ENCODE measurements around the gene POFUT2. TPM values are rescaled to one million over a fixed set of nuclear protein-coding genes. Genes with fewer than 3 reads are reported as not detected.

The POFUT2 gene
- total and polyA plus RNA-seq, 2 donors from 2014 or later: 18.3 to 30.2 TPM

DNA sequence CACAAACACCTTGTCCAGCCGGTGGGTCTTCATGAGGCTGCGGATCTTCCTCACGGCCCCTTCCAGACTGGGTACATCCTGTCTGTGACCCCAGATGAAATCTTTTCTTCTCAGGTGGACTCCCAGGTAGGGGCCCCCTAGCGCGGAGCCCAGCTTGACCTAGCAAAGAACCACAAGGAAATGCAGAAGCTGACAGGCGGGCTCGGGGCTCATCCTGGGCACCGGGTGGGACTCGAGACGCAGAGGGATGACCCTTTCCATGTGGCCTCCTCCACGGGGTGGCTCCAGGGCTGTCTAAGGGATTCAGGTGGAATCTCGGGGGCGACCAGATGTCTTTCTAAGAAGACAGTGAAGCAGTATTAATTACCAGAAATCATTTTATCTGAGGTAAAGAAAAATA, 17.8 kb downstream of the POFUT2 start:
- DNase-seq: peak in 2 of 5 donors; percentile 18 to 43

DNA sequence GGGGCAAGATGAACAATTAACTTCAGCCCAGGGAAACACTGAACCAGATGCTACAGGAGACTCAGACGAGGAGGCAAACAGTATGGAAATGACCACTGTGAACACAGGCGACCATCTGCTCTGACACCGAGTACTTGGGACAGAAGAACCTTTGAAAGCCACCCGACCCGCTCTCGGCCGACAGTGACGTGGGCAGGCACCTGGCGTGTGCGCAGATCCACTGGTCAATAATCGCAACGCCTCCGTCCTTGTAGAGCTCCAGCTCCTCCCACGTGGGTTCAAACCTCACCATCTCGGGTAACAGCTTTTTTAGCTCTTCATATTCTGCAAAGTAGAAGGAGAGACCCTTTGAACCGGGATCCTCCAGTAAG, 20.3 kb downstream of the POFUT2 start:
- H3K27me3 ChIP-seq (ENCODE audit: control insufficient read depth, insufficient read depth, low read length): no peaks in the 10 kb centered on the region
- H3K27ac ChIP-seq (ENCODE audit: low read depth in 2 of 2, low read length in 2 of 2): no peak overlapping the region
- DNase-seq: peak in 3 of 5 donors; percentile 5 to 33 (median 9)
- no peak overlapping the region for H3K4me3 ChIP-seq (ENCODE audit: low read length in 3 of 3)
- H3K36me3 ChIP-seq (ENCODE audit: control insufficient read depth in 2 of 3, insufficient read depth in 3 of 3, low read length in 3 of 3): peaks cover 11 to 54% (median 23%) of the 10 kb centered on the region in 3 donors
- H3K9me3 ChIP-seq (ENCODE audit: control insufficient read depth in 2 of 3, insufficient read depth in 1 of 3, low read length in 3 of 3): no peaks in the 10 kb centered on the region
- intact Hi-C loops (cut with DNase I): no loop called here
- no peak overlapping the region for H3K9ac ChIP-seq (ENCODE audit: low read length in 3 of 3)
- FAIRE-seq: no peak
- peaks cover 0 to 1% (median 0%) of the 10 kb centered on the region in 3 donors for H3K4me1 ChIP-seq (ENCODE audit: control insufficient read depth in 2 of 3, insufficient read depth in 2 of 3, low read depth in 1 of 3, low read length in 3 of 3)
- TF ChIP-seq, protein P1, sequence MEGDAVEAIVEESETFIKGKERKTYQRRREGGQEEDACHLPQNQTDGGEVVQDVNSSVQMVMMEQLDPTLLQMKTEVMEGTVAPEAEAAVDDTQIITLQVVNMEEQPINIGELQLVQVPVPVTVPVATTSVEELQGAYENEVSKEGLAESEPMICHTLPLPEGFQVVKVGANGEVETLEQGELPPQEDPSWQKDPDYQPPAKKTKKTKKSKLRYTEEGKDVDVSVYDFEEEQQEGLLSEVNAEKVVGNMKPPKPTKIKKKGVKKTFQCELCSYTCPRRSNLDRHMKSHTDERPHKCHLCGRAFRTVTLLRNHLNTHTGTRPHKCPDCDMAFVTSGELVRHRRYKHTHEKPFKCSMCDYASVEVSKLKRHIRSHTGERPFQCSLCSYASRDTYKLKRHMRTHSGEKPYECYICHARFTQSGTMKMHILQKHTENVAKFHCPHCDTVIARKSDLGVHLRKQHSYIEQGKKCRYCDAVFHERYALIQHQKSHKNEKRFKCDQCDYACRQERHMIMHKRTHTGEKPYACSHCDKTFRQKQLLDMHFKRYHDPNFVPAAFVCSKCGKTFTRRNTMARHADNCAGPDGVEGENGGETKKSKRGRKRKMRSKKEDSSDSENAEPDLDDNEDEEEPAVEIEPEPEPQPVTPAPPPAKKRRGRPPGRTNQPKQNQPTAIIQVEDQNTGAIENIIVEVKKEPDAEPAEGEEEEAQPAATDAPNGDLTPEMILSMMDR (IDR thresholded peaks at IDR 0.05; ENCODE audit: borderline replicate concordance, extremely low read depth, insufficient read depth): no peak

More for the DNA sequence above, 17.8 kb downstream of the POFUT2 start:
- TF ChIP-seq, protein P1 (IDR thresholded peaks at IDR 0.05; ENCODE audit: borderline replicate concordance, extremely low read depth, insufficient read depth): no peak
- H3K4me1 ChIP-seq (ENCODE audit: control insufficient read depth in 2 of 3, insufficient read depth in 2 of 3, low read depth in 1 of 3, low read length in 3 of 3): no peaks in the 10 kb centered on the region
- H3K4me3 ChIP-seq (ENCODE audit: low read length in 3 of 3): no peak overlapping the region
- FAIRE-seq: no peak
- no peak overlapping the region for H3K27ac ChIP-seq (ENCODE audit: low read depth in 2 of 2, low read length in 2 of 2)
- peaks cover 0 to 1% (median 0%) of the 10 kb centered on the region in 3 donors for H3K9me3 ChIP-seq (ENCODE audit: control insufficient read depth in 2 of 3, insufficient read depth in 1 of 3, low read length in 3 of 3)
- intact Hi-C loops (cut with DNase I): no loop called here
- H3K27me3 ChIP-seq (ENCODE audit: control insufficient read depth, insufficient read depth, low read length): no peaks in the 10 kb centered on the region
- no peak overlapping the region for H3K9ac ChIP-seq (ENCODE audit: low read length in 3 of 3)
- peaks cover 16 to 48% (median 25%) of the 10 kb centered on the region in 3 donors for H3K36me3 ChIP-seq (ENCODE audit: control insufficient read depth in 2 of 3, insufficient read depth in 3 of 3, low read length in 3 of 3)

- Histone ChIP-seq H3K27ac (ENCODE audit: low read depth in 2 of 2, low read length in 2 of 2) (no peak overlapping the region), H3K9me3 (ENCODE audit: control insufficient read depth in 2 of 3, insufficient read depth in 1 of 3, low read length in 3 of 3) (no peaks in the 10 kb centered on the region), H3K9ac (ENCODE audit: low read length in 3 of 3) (no peak overlapping the region), H3K4me3 (ENCODE audit: low read length in 3 of 3) (no peak overlapping the region), H3K4me1 (ENCODE audit: control insufficient read depth in 2 of 3, insufficient read depth in 2 of 3, low read depth in 1 of 3, low read length in 3 of 3) (peaks cover 0 to 3% (median 0%) of the 10 kb centered on the region in 3 donors), H3K36me3 (ENCODE audit: control insufficient read depth in 2 of 3, insufficient read depth in 3 of 3, low read length in 3 of 3) (peaks cover 11 to 48% (median 23%) of the 10 kb centered on the region in 3 donors), H3K27me3 (ENCODE audit: control insufficient read depth, insufficient read depth, low read length) (no peaks in the 10 kb centered on the region)
- FAIRE-seq (no peak), DNase-seq (peak in 3 of 5 donors; percentile 5 to 53 (median 20))
- TF ChIP-seq, protein P1 (IDR thresholded peaks at IDR 0.05; ENCODE audit: borderline replicate concordance, extremely low read depth, insufficient read depth): no peak
- intact Hi-C loops (cut with DNase I): no loop called here
These were observed 20.9 kb downstream of the POFUT2 start for GRCh38 chr21:45266518-45267389.
